HG03442 (cell line): ENCODE measurements around the gene DPYD.

Experiments used
- ATAC-seq: cut with Tn5 transposase; IDR thresholded peaks from one replicate; pipeline ENCODE4 v1.9.1; 2021; ENCODE audit warnings: mild to moderate bottlenecking, moderate library complexity; ENCODE audit not compliant: unreplicated experiment

Gene DPYD

DNA sequence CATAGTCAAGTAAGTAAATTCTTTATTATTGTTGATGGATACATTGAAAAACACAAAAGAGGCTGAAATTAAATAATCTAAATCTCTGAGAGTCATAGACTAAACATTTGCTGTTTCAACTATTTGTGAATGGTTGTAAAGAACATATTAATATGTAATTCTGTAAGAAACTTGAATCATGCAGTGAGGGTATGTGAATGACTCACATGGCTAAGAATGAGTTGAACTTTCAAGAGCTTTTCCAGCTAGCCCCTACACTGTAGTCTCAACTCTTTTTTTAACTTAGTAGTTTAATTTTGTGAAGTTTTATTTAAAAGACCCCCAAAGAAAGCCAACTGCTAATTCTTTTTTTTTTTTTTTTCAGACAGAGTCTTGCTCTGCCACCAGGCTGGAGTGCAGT is 588.1 kb downstream of the DPYD start:
- no peak for ATAC-seq

DNA sequence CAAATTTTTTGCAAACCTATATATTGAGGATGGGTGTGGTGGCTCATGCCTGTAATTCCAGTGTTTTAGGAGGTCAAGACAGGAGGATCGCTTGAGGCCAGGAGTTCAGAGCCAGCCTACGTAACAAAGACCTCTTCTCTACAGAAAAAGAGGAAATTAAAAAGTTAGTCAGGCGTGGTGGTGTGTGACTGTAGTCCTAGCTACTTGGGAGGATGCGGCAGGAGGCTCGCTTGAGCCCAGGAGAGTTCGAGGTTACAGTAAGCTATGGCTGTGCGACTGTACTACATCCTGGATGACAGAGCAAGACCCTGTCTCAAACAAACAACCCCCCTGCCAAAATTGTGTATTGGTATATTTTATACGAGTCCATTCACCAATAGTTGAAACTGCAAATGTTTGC is 589.7 kb downstream of the DPYD start:
- ATAC-seq, result no peak

DNA sequence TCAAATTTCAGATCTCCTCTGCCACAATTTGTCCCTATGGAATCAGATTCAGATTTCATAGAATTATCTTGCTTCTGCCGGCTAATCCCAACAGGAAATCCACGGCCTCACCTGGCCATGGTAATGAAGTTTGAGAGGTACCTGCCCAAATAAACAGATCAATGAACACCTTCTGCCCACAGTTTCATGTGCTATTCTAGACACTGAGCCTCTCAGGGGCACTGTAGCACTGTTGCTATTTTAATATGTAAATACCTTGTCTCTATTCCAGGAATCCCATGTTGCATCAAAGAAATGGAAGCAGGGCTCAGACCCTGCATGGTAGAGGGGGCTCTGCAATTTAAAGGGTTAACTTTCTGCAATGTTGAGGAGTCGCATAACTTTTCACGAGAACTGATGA is 606.1 kb downstream of the DPYD start:
- ATAC-seq, result no peak

GRCh38 chr1:97308131-97308530 is 612.7 kb downstream of the DPYD start:
- no peak for ATAC-seq

DNA sequence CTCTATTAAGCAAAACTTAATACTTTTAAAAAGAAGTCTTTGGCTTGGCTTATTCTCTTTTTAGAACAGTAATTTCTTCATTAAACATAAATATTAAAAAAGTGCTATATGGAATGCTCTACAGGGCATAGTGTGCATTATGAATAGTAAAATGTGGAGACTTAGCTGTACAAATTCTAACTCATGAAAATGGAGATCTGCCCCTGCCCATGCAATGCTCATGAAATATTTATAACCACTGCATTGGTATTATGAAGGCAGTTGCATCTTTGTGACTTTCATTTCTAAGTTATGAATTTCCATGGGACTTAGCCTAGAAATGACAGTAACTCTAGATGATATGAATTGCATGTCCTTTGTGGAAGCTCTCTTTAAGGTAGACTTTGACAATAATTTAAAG is 613.3 kb downstream of the DPYD start:
- no peak for ATAC-seq

- ATAC-seq, result no peak
Observed at GRCh38 chr1:97307151-97307550, 613.7 kb downstream of the DPYD start.

DNA sequence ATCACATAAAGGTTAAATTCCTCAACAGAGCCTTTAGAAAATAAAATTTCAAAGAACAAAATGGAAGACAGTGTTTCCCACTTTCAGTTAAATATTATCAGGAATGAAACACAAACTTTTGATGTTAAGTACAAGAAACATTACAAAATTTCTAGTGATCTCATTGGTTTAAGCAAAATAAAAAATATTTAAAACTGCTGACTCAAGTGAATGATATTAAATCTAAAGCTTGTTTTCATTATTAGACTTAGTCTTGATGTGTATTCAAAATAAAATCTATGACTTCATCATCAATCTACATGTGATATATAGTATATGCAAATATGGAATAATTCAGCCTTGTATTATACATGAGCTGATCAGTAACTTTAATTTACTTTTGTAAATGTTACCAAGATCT is 614.3 kb downstream of the DPYD start:
- no peak for ATAC-seq

DNA sequence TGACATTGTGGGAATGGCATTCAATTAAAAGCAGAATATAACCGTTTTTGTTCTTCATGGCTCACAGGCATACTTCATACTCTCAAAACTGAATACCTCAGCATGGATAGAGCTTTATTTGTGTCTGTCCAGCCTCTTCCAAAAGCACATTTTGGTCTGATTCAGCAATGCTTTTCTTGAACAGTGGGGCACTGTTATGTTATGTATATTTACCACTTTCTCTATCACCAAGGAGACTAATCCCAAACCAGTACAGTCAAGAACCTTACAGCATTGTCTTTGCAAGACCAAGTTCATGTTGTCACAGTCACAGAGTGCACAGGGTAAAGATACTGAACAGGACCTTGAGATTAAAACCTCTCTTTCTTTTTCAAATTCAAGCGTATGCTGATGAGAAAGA is 616.5 kb downstream of the DPYD start:
- no peak for ATAC-seq

DNA sequence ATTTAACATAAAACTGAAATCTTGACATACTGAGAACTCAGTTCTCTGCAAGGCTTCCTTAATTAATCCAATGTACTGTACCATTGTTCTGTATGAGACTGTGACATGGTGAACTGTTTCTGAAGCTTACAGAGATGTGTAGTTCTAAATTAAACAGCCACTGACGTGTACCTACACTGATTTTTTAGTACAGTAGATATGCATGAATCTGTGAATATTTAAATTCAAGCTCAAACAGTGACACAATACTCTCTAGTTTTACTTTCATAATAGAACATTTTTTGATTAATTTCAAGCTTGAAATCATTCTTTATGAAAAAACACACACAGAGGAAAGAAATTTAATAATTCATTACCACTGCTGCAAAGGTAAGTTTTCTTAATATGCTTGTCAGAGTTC is 621.9 kb downstream of the DPYD start:
- ATAC-seq, result no peak

- no peak for ATAC-seq
Observed at GRCh38 chr1:97297611-97298010, 623.2 kb downstream of the DPYD start.

DNA sequence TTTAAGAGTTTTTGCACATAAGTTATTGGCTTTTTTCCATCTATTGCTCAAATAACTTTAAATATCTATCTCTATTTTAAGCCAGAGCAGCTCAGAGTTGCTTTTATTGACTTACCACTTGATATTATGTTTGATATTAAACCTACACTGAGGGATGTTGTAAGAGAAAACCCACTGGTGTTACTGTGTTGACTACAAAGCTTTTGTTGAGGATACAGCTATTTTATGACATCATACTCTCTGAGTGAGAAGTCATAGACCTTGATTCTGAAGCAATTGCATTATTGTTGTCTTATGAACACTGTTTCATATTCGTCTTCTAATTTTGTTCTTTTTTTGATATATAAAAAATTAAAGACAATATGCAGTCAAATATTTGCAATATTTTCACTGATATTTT is 638.9 kb downstream of the DPYD start:
- ATAC-seq, result no peak

- no peak for ATAC-seq
Observed at GRCh38 chr1:97277891-97278654, 642.8 kb downstream of the DPYD start.

DNA sequence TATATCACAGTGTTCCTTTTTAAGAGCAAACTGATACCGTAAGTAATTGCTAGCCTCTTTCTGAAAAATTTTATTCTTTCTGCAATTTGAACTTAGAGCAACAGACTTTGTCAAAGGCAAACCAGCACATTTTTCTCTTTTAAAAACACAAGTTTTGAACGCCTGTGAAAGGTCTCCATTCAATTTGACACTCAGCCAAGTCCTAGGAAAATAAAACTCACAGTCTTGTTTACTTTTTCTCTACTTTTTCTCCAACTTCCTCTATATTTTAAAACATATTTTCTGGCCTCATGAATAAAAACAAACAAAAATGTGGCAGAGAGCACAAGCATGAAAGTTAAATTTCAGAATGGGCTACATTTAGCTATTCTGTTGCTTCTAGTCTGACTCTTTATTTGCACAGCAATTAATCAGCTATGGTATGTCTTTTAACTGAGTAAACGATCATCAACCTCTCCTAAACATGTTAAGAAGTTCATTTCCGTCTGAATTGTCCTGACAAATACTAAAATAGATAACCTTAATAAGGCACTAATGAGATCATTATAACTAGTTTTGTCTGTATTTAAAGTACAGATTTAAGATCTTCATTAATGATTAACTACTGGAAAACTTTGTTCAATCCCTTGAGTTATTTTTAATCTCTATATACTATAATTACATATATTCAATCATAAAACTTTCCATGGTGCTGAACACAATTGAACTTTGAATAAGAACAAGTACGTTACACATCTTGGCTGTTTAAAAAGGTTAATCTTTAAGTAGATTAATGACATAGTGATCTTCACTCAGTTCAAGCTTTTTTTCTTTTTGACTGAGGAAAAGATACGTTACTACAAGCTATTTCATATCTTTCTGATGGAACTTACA is 648.7 kb downstream of the DPYD start:
- no peak for ATAC-seq

DNA sequence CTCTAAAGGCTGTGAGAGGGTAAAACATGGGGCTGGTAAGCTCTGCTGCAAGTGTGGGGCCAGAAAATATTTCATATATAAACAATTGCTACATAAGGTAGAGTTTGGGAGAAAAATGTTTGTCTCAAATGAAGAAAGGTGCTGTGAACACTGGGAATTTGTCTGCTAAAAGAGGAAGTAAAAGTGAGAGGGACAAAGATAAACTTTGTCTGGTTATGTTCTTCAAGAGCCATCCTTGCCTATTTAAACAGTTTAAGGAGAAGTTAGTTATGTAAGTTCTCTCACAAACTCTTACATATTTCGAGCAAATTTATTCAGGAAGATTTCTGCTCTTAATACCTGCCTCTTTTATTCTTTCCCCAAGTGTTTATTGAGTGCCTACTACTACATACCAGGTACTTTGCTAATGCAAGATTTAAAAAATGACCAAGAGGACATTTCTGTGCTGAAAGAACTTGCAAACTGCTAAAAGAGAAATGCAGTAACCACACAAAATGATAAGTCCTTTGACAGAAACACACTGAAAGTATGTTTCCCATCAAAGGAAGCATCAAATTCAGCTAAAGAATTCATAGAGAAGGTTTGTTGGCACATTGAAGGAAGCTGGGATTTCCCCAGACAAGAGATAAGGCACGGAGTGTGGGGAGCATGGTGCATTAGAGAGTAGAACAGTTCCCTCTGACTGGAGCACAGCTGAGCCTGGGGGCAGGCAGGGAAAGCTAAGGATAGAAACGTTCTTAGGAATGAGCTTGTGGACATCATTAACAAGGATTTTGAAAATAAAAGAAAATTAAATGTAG is 650.1 kb downstream of the DPYD start:
- ATAC-seq, result no peak

- ATAC-seq, result no peak
Observed at GRCh38 chr1:97265630-97266029, 655.2 kb downstream of the DPYD start.

GRCh38 chr1:97262842-97263241 is 658.0 kb downstream of the DPYD start:
- no peak for ATAC-seq

DNA sequence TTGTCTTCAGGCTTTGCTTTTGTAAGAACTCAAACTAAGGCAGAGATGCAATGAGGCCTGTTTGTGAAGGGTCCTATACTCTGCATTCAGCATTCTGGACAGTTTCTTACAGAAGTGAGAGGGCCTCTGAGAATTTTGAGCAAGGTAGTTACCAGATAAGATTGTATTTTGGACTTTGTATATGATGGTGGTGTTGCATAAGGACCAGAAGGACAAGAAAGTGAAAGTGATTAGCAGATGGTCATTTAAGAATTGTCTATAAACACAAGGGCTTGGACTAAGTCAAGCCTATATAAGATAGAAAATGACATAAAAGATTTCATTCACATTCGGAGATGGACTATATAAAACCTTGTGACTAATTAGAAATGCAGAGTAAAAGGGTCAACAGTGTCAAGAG is 662.2 kb downstream of the DPYD start:
- no peak for ATAC-seq

GRCh38 chr1:97254731-97255463 is 665.9 kb downstream of the DPYD start:
- ATAC-seq, result peak; percentile 45

DNA sequence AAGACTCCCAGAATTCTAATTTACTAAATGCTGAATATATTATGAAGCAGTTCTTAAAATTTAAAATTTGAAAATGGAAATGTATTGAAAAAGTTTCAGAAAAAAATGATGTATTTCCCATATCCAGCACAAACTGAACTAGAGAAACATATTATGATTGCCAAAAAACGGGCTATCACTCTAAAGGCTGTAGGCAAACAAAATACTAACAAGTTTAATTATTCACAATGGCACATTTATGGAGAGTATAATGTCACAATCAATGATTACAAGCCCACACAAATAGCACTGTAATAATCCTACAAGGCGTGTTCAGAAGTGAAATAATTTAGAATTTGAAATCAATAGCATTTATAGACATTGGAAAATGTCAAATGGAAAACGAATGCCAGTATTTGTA is 667.9 kb downstream of the DPYD start:
- ATAC-seq, result no peak

GRCh38 chr1:97252076-97252475 is 668.8 kb downstream of the DPYD start:
- ATAC-seq, result no peak

- ATAC-seq, result no peak
Observed at GRCh38 chr1:97247196-97247595, 673.6 kb downstream of the DPYD start.
